ENCODE data around the gene TNFRSF14. TPM values are rescaled to one million over a fixed set of nuclear protein-coding genes. Genes with fewer than 3 reads are reported as not detected.

Gene TNFRSF14
- total and polyA plus RNA-seq, 2 of the 13 experiments (the other 11 are each of a cell fraction or from before 2014, with no cell fraction given), result 11.9 to 49.9 TPM

DNA sequence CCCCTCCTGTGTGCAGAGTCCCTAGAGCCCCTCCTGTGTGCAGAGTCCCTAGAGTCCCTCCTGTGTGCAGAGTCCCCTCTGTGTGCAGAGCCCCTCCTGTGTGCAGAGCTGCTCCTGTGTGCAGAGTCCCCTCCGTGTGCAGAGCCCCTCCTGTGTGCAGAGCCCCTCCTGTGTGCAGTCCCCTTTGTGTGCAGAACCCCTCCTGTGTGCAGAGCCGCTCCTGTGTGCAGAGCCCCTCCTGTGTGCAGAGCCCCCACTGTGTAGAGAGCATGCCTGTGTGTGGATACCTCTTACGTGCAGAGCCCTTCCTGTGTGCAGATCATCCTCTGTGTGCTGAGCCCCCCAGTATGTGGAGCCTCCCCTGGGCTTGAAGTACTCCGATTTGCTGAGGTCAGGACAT is 17.8 kb upstream of the TNFRSF14 start:
- H2AFZ ChIP-seq (ENCODE audit: low read length), result no peak overlapping the region
- H3K4me2 ChIP-seq (ENCODE audit: low read depth, low read length), result no peak overlapping the region
- H3K4me3 ChIP-seq (replicated peaks in 1 of 3; ENCODE audit: insufficient read depth in 1 of 3, low read depth in 2 of 3, low read length in 3 of 3), result no peak overlapping the region
- 0% methylated on average over 2 of the region's 4 CpGs for WGBS (ENCODE audit: low lambda C conversion rate)
- TF ChIP-seq ZMAT3 (CRISPR knock-in tag; conservative IDR thresholded peaks at IDR 0.05) (no peak), ZSCAN21 (CRISPR knock-in tag; IDR thresholded peaks at IDR 0.05; ENCODE audit: borderline replicate concordance) (0 out of 2 replicates have a peak, but pooled peaks have one; percentile 36), CREB1 (IDR thresholded peaks at IDR 0.05) (no peak), CREB1 (CRISPR knock-in tag; IDR thresholded peaks at IDR 0.05) (no peak)
- TF ChIP-seq, protein P1, sequence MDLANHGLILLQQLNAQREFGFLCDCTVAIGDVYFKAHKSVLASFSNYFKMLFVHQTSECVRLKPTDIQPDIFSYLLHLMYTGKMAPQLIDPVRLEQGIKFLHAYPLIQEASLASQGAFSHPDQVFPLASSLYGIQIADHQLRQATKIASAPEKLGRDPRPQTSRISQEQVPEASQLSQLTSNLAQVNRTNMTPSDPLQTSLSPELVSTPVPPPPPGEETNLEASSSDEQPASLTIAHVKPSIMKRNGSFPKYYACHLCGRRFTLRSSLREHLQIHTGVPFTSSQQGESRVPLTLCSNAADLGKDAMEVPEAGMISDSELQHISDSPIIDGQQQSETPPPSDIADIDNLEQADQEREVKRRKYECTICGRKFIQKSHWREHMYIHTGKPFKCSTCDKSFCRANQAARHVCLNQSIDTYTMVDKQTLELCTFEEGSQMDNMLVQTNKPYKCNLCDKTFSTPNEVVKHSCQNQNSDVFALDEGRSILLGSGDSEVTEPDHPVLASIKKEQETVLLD (CRISPR knock-in tag; IDR thresholded peaks at IDR 0.05; ENCODE audit: low read depth), result no peak
- TF ChIP-seq, protein P2, sequence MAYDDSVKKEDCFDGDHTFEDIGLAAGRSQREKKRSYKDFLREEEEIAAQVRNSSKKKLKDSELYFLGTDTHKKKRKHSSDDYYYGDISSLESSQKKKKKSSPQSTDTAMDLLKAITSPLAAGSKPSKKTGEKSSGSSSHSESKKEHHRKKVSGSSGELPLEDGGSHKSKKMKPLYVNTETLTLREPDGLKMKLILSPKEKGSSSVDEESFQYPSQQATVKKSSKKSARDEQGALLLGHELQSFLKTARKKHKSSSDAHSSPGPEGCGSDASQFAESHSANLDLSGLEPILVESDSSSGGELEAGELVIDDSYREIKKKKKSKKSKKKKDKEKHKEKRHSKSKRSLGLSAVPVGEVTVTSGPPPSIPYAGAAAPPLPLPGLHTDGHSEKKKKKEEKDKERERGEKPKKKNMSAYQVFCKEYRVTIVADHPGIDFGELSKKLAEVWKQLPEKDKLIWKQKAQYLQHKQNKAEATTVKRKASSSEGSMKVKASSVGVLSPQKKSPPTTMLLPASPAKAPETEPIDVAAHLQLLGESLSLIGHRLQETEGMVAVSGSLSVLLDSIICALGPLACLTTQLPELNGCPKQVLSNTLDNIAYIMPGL (CRISPR knock-in tag; IDR thresholded peaks at IDR 0.05; ENCODE audit: borderline replicate concordance in 1 of 2, low read depth in 1 of 2), result no peak
- TF ChIP-seq, protein P3, sequence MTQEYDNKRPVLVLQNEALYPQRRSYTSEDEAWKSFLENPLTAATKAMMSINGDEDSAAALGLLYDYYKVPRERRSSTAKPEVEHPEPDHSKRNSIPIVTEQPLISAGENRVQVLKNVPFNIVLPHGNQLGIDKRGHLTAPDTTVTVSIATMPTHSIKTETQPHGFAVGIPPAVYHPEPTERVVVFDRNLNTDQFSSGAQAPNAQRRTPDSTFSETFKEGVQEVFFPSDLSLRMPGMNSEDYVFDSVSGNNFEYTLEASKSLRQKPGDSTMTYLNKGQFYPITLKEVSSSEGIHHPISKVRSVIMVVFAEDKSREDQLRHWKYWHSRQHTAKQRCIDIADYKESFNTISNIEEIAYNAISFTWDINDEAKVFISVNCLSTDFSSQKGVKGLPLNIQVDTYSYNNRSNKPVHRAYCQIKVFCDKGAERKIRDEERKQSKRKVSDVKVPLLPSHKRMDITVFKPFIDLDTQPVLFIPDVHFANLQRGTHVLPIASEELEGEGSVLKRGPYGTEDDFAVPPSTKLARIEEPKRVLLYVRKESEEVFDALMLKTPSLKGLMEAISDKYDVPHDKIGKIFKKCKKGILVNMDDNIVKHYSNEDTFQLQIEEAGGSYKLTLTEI (CRISPR knock-in tag; conservative IDR thresholded peaks at IDR 0.05), result no peak
- peaks cover 13 to 41% of the 10 kb centered on the region in 2 experiments; a peak in 4 of 5 replicates for H3K27me3 ChIP-seq (ENCODE audit: control insufficient read depth in 1 of 2, insufficient read depth in 2 of 2, low read length in 2 of 2)
- intact Hi-C loops (cut with micrococcal nuclease; ENCODE audit: unreplicated experiment), result no loop called here
- no TSS peak for BruUV-seq (replicated peaks)
- H3K36me3 ChIP-seq (replicated peaks in 1 of 2; ENCODE audit: control insufficient read depth in 1 of 2, insufficient read depth in 2 of 2, low read length in 2 of 2), result no peaks in the 10 kb centered on the region
- H4K20me1 ChIP-seq (ENCODE audit: insufficient read depth, low read length), result no peaks in the 10 kb centered on the region
- H3K27ac ChIP-seq (ENCODE audit: extremely low read length, insufficient read depth, low read length), result no peak overlapping the region
- ChIA-PET CTCF (ENCODE audit: low intra/inter-chr PET ratio, low total read pairs) (no interaction called here), POLR2A (no interaction called here)
- in situ Hi-C loops (cut with HindIII; ENCODE audit: extremely low pct_ligation_motif_present, low pct_unique_long_range_greater_than_20kb), result no loop called here
- FAIRE-seq (no peak), ATAC-seq (no peak), DNase-seq (ENCODE audit: low spot score) (no peak)
- H3K9me3 ChIP-seq (ENCODE audit: low read length), result no peaks in the 10 kb centered on the region
- H3K9ac ChIP-seq (ENCODE audit: insufficient read depth, low read depth, low read length), result no peak overlapping the region
- peaks cover 25% of the 10 kb centered on the region for H3K4me1 ChIP-seq (ENCODE audit: insufficient read depth, low read length)
- no peaks in the 10 kb centered on the region for H3K79me2 ChIP-seq (ENCODE audit: insufficient read depth, low read length)

Data from HepG2 (cell line).